HG02981 (cell line): Measurements from ENCODE around the gene ADAMTS16.
"Not testable (repeated sequence)": the region's sequence is repeated elsewhere in the genome, so short reads cannot be mapped to it uniquely, and the experiment has no call there.

ENCODE experiments used
- ATAC-seq: cut with Tn5 transposase; IDR thresholded peaks from one replicate; pipeline ENCODE4 v1.9.1; 2021; ENCODE audit warnings: mild to moderate bottlenecking, moderate library complexity; ENCODE audit not compliant: unreplicated experiment

The ADAMTS16 gene

GRCh38 chr5:5139777-5140478 lies at the start of gene ADAMTS16:
ADAMTS16 (plus strand) TSS chr5:5140330; CDS start chr5:5140468, 138 bp downstream.
- no peak for ATAC-seq

- no peak for ATAC-seq
These were observed 48.0 kb upstream of the ADAMTS16 start for GRCh38 chr5:5092149-5092548.

DNA sequence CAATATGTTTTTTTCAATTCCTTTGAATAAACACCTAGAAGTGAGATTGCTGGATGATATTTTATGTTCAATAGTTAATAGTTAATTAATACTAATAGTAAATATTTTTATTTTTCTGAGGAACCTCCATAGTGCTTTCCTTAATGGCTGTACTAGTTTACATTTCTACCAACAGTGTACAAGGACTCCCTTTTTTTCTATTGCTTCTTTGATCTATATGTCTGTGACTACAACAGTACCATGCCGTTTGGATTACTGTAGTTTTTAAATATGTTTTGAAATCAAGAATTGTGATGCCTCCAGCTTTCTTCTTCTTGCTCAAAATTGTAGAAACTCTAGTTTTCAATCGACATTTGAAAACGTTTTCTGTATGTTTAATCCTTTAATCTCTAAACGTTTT lies 39.5 kb upstream of the ADAMTS16 start:
- ATAC-seq = no peak

DNA sequence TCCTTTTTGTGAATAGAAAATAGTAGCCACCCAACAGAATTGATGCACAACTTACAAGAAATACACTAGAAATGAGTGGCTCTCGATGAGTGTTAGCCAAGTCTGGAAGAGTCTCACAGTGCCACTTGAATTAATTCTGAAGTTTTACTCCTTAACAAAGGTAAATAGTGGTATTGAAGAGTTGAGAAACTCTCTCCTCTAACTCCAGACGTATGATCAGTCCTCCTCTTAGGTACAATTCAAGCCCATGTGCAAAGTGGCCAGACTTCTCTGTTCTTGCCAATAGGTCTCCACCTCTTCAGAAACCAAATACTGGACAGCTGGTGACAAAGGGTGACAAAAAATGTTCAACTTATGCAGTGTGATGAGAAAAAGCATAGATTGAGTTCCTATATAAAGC lies 38.5 kb upstream of the ADAMTS16 start:
- no peak for ATAC-seq

DNA sequence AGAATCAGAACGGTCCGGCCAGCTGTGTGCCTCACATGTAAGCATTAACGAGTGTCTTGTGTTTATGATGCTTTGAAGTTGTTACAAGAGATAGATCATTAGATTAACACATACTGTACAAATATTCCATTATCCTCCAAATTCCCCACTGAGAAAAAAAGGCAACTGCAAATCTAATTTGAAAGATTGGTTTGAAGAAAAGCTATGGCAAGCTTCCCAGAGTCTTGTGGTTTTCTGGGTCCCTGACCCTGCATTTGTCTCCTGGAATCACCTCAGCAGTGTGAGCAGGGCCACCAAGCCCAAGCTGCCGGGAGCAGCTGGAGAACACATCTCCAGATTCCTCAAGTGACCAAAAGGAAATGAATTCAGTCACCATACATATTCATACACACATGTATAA lies 36.9 kb upstream of the ADAMTS16 start:
- no peak for ATAC-seq

DNA sequence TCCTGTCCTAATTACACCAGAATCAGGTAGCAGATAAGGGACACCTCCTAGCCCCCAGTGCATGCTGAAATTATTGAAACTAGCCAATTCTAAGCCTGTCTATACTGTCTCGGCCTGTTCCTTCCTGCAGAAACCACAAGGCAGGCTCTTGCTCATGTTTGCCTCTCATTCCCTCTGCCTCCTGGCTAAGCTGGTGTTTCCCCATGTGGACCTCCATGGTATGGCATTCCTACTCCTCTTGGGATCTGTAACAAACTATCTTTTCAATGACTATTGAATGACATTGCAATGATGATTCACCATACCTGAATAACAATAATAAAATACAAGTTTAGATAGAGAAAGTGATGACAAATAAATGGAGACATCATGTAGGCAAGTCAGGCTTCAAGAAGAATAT lies 35.6 kb upstream of the ADAMTS16 start:
- ATAC-seq = no peak

DNA sequence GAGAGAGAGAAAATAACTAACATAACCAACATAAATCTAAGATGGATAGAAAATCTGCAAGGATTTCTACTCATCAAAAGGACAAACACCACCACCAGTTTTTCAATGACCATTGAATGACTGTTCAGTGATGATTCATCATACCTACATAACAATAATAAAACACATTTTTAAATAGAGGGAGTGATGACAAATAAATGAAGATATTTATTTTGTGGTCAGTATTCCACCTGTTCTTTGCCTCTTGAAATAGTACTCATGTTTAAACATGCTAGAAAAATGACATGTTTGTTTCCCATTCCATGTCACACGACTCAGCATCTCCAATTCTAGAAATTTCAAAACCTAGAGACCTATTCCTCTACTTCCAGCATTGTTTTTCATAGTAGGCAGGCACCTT lies 34.6 kb upstream of the ADAMTS16 start:
- ATAC-seq = no peak

GRCh38 chr5:5116956-5117355 lies 23.2 kb upstream of the ADAMTS16 start:
- peak; percentile 65 for ATAC-seq

- no peak for ATAC-seq
These were observed 17.4 kb upstream of the ADAMTS16 start for GRCh38 chr5:5122776-5123175.

- ATAC-seq = no peak
These were observed 15.9 kb upstream of the ADAMTS16 start for GRCh38 chr5:5124231-5124630.

GRCh38 chr5:5126444-5126843 lies 13.7 kb upstream of the ADAMTS16 start:
- ATAC-seq = no peak

DNA sequence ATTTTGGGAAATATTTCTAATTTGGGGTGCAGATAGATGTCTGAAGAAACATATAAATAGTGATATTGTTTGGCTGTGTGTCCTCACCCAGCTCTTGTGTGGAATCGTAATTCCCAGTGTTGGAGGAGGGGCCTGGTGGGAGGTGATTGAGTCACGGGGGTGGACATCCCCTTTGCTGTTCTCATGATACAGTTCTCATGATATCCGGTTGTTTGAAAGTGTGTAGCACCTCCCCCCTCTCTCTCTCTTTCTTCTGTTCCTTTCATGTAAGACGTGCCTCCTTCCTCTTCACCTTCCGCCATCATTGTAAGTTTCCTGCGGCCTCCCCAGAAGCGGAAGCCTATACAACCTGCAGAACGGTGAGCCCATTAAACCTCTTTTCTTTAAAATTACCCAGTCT lies 11.4 kb upstream of the ADAMTS16 start:
- ATAC-seq = no peak

DNA sequence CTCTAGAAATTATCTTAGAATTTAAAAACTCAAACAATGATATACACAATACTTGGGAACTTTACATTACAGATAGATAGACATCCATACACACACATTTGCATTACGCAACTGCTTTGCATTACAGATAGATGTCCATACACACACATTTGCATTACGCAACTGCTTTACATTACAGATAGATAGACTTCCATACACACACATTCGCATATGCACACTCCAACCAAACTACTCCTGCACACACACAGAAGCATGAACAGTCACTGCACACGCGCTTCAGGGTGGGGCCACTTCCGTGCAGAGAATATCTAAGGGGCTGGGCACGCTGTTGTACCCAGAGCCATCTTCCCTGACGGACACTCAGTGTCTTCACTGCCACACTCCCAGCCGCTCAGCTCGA lies 7.9 kb upstream of the ADAMTS16 start:
- ATAC-seq = no peak

DNA sequence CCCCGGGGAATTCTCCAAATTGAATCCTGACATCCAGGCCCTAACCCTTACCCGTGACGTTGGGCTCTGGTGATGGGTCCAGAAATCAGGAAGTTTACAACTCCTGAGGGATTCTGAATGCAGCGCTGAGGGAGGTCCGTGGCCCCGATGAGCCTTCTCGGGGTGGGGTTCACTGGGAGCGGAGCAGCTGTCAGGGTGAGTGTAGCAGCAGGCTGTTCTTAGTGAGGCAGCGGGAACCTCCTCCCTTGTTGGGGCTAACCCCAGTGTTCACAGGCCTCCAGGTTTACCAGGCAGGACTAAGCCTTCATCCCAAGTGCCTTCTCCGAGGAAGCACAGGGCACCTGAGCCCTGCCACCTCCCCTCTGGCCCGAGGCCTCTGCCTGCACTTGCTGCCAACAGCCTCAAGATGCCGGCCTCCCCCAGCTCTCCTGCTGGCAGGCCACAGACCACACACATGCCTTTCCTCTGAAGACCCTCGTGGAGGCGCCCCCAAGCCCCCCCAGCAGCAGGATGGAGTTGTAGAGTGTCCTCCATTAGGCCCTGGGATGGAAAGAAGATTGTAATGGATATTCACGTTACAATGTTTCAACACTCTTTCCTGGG lies 7.3 kb upstream of the ADAMTS16 start:
- ATAC-seq = no peak

GRCh38 chr5:5134107-5134506 lies 6.0 kb upstream of the ADAMTS16 start:
- ATAC-seq = no peak

- no peak for ATAC-seq
These were observed 4.0 kb upstream of the ADAMTS16 start for GRCh38 chr5:5135957-5136676.

- ATAC-seq = not testable (repeated sequence)
These were observed 2.3 kb upstream of the ADAMTS16 start for GRCh38 chr5:5137851-5138250.

DNA sequence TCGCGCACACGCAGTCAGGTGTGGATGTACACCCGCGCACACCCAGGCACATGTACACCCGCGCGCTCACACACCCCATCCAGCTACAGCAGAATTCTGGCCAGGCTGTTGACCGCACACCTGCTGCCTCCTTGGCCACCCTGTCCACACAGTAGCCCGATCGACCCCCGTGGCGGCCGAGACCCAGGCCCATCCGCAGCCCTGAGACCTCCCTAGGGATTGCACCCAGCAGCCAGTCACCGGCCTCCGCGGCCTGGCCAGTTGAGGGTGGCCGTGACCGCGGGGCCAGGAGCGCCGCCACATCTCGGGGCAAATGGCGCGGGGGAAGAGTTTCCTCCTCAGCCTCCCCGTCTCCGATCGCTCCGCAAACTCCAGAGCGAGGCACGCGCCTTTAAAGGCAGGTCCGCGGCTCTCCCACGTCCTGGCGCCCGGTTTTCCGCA lies 774 bp upstream of the ADAMTS16 start:
- no peak for ATAC-seq

DNA sequence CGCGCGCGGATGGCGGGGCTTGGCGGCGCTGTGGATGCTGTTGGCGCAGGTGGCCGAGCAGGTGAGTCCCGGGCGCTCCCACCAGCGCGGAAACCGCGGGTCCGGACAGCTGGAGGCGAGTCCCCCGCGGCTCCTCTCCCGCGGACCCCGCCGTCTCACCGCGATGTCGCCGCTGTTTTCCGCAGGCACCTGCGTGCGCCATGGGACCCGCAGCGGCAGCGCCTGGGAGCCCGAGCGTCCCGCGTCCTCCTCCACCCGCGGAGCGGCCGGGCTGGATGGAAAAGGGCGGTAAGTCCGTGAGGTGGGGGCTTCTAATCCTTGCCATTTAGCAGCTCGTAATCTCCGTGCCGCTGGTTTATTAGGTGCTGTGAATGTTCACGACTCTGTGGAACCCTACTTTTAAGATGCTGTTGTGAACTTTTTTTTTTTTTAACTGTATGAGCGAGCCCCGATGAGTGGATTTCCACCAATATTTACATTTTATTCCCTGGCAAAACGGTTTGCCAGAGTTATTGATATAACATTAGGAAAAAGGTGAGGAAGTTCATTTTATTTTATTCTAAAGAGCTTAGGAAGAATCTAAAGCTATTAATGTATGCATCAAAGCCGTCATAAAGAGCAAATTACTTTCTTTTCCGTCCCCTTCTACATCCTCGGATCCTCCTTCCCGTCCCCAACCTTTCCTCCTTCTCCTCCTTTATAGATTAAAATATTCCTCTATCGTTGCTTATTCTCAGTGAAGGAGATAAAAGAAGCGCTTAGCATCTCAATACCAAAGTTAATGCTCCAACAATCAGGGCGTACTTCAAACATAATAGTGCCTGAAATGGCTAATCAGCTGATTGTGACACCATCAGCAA lies 579 bp downstream of the ADAMTS16 start:
- ATAC-seq = no peak

GRCh38 chr5:5141339-5141599 lies 1.1 kb downstream of the ADAMTS16 start:
- no peak for ATAC-seq
